Esophagus squamous epithelium (tissue), 5 donors: ENCODE results near the gene ANP32A. TPM values are rescaled to one million over a fixed set of nuclear protein-coding genes. Genes with fewer than 3 reads are reported as not detected.
A peak's percentile ranks its signal among the peaks of the same experiment; 100 is the strongest.

Experiments
- DNase-seq: peaks from one replicate; lab custom pipeline; 2025; lab: John Stamatoyannopoulos, UW
- H3K27ac ChIP-seq, 4 donors: fragments of 200-600 bp; sonication (generic); one replicate each; pipeline ENCODE4 v1.5.1; 2016 to 2019; ENCODE audit warnings: mild to moderate bottlenecking in 1 of 4
- H3K27me3 ChIP-seq, 4 donors: fragments of 200-600 bp; sonication (generic); 1 replicate in 3 of 4; 2 replicates in 1 of 4; pipeline versions ENCODE4 v1.5.1 to v1.6.0; 2017 to 2021; ENCODE audit warnings: antibody characterized with exemption in 1 of 4
- H3K36me3 ChIP-seq, 3 donors: fragments of 200-600 bp; sonication (generic); one replicate each; pipeline ENCODE4 v1.5.1; 2016 to 2019
- H3K4me1 ChIP-seq, 3 donors: fragments of 200-600 bp; sonication (generic); one replicate each; pipeline ENCODE4 v1.5.1; 2017 to 2019
- H3K4me3 ChIP-seq, 4 donors: fragments of 200-600 bp; sonication (generic); 1 replicate in 3 of 4; 2 replicates in 1 of 4; pipeline ENCODE4 v1.5.1; 2016 to 2019; ENCODE audit warnings: mild to moderate bottlenecking in 2 of 4, moderate library complexity in 1 of 4
- H3K9me3 ChIP-seq, 3 donors: fragments of 200-600 bp; sonication (generic); one replicate each; pipeline ENCODE4 v1.5.1; 2016 to 2019
- POLR2A ChIP-seq, 4 donors: fragments of 450-650 bp; IDR thresholded peaks; one replicate each; pipeline ENCODE4 v1.6.1; 2017; ENCODE audit warnings: antibody characterized with exemption in 4 of 4, mild to moderate bottlenecking in 4 of 4, moderate library complexity in 3 of 4
- WGBS, 2 donors: methylation state at CpG; one replicate each; pipeline ENCODE4 v1.1.5; 2018; 5-methylcytosine and 5-hydroxymethylcytosine counted together
- intact Hi-C: fragments of 100-400 bp; cut with DNase I; formaldehyde crosslinking; loops from one replicate; pipeline ENCODE4 v1.15.0; 2022
- total RNA-seq, 4 donors: library from RNA; depleted of rRNA; stranded (reverse); fragments of >200 nt; gene quantifications; one replicate each; pipeline ENCODE4 v1.1.0, GENCODE V29; 2016
- TF ChIP-seq, protein P1 (sequence below), 6 experiments: fragments of 450-650 bp in 4 of 6; fragments of 200-600 bp in 2 of 6; sonication (generic) in 2 of 6; IDR thresholded peaks; one replicate each; pipeline ENCODE4 v1.5.1; 2016 to 2019; ENCODE audit warnings: antibody characterized with exemption in 6 of 6, mild to moderate bottlenecking in 4 of 6, moderate library complexity in 4 of 6
- donor health status: DM: yes; HTN: yes; CAD: no.

The ANP32A gene
- total RNA-seq, 4 donors from 2014 or later, result 40.1 to 71.5 (median 43.8) TPM

DNA sequence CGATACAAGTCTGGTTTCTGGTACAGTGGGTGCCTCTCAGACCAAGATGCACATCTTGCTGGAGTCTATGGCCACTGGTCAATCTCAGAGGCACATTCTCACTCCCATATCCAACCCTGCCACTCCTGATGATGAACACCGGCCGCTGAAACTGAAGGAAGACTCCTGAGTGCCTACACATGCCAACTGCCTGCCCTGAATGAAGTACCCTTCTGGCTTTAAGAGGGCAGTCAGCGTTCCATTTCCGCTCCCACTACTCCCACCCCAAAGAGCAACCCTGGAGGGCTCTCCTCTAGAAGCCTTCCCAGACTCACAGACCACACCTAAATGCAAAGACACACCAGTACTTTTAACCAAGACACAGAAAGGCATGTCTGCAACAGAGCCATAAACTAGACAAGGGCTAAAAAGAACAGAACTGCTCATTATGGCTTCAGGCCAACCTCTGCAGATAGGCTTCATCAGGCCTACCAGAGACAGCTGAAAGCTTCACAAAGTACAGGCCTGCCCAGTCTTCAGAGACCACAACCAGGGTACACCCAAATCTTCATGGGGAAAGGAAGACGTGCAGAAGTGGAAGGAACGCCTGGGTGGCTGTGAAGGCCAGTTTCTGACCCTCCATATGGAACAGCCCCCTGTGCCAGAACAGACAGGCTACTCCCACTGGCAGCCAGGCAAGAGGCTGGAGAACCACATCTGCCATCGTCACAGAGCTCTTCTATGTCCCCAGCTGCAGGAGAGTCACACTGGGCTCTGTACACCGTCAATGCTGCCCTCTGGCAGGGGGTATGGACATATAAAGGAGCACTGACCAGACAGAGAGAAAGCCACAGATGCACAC lies 14.3 kb downstream of the ANP32A start:
- peaks cover 0 to 9% (median 0%) of the 10 kb centered on the region in 3 donors for H3K36me3 ChIP-seq
- no peak for DNase-seq
- TF ChIP-seq POLR2A (IDR thresholded peaks at IDR 0.05), result no peak
- TF ChIP-seq, protein P1, sequence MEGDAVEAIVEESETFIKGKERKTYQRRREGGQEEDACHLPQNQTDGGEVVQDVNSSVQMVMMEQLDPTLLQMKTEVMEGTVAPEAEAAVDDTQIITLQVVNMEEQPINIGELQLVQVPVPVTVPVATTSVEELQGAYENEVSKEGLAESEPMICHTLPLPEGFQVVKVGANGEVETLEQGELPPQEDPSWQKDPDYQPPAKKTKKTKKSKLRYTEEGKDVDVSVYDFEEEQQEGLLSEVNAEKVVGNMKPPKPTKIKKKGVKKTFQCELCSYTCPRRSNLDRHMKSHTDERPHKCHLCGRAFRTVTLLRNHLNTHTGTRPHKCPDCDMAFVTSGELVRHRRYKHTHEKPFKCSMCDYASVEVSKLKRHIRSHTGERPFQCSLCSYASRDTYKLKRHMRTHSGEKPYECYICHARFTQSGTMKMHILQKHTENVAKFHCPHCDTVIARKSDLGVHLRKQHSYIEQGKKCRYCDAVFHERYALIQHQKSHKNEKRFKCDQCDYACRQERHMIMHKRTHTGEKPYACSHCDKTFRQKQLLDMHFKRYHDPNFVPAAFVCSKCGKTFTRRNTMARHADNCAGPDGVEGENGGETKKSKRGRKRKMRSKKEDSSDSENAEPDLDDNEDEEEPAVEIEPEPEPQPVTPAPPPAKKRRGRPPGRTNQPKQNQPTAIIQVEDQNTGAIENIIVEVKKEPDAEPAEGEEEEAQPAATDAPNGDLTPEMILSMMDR (IDR thresholded peaks at IDR 0.05), result no peak
- no peak overlapping the region for H3K4me3 ChIP-seq
- intact Hi-C loops, result no loop called here
- no peaks in the 10 kb centered on the region for H3K9me3 ChIP-seq
- WGBS, 2 donors, result 82 to 97% methylated on average over 4 to 7 of the region's 9 CpGs
- H3K27me3 ChIP-seq, result no peaks in the 10 kb centered on the region
- H3K4me1 ChIP-seq, result peaks cover 12 to 69% (median 30%) of the 10 kb centered on the region in 3 donors
- no peak overlapping the region for H3K27ac ChIP-seq

DNA sequence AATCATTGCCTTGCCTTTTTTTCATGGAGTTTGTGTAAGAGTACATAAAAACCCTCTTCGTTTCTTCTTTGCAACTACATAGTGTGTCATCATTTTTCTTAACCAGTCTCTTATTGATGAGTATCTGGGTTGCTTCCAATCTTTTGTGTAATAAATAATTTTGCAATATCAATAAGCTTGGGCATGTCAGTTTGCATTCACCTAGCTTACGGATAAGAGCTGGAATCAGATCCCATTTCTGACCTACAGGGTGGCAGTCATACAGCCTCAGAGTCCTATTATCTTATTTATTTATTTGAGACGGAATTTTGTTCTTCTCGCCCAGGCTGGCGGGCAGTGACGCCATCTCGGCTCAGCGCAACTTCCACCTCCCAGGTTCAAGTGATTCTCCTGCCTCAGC lies 18.3 kb downstream of the ANP32A start:
- intact Hi-C loops, result no loop called here
- WGBS, 2 donors, result 56 to 65% methylated on average over 7 to 8 of the region's 8 CpGs
- H3K9me3 ChIP-seq, result no peaks in the 10 kb centered on the region
- H3K4me1 ChIP-seq, result peaks cover 7 to 73% (median 30%) of the 10 kb centered on the region in 3 donors
- DNase-seq, result no peak
- no peak for TF ChIP-seq POLR2A (IDR thresholded peaks at IDR 0.05)
- TF ChIP-seq, protein P1 (IDR thresholded peaks at IDR 0.05), result no peak
- no peak overlapping the region for H3K27ac ChIP-seq
- H3K36me3 ChIP-seq, result no peaks in the 10 kb centered on the region
- no peak overlapping the region for H3K4me3 ChIP-seq
- H3K27me3 ChIP-seq, result no peaks in the 10 kb centered on the region

DNA sequence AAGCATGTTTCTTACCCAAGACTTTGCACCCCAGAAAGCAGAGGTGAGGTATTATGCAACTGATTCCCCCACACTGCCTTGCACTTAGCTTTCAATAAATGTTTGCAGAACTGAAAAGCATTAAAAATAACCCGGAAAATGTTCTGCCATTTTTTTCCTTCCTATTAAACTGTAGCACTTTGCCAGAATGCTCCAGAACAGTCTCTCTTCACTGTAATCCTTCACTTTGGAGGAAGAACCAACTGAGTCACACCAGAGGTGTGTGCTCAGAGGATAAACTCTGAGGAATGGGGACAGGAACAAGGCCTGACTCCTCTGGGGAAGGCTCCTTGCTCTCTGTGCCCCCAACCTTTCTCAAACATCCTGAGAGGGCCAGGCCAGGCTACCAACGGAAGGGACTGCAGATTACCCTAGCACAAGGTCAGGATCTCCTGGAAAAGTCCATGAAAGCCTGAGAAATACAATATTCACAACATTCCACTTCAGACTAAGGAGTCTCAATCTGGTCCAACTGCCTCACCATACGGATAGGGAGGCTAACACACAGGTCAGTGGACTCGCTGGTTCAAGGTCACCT lies 19.0 kb downstream of the ANP32A start:
- Histone ChIP-seq H3K36me3 (no peaks in the 10 kb centered on the region), H3K27me3 (no peaks in the 10 kb centered on the region), H3K4me1 (peaks cover under 1 to 73% (median 27%) of the 10 kb centered on the region in 3 donors), H3K9me3 (no peaks in the 10 kb centered on the region), H3K27ac (peak overlapping the region in 1 of 4 donors; percentile 32), H3K4me3 (no peak overlapping the region)
- DNase-seq, result no peak
- no peak for TF ChIP-seq POLR2A (IDR thresholded peaks at IDR 0.05)
- TF ChIP-seq, protein P1 (IDR thresholded peaks at IDR 0.05), result no peak
- WGBS, 2 donors, result 67 to 69% methylated on average over 4 of the region's 4 CpGs
- intact Hi-C loops, result no loop called here

DNA sequence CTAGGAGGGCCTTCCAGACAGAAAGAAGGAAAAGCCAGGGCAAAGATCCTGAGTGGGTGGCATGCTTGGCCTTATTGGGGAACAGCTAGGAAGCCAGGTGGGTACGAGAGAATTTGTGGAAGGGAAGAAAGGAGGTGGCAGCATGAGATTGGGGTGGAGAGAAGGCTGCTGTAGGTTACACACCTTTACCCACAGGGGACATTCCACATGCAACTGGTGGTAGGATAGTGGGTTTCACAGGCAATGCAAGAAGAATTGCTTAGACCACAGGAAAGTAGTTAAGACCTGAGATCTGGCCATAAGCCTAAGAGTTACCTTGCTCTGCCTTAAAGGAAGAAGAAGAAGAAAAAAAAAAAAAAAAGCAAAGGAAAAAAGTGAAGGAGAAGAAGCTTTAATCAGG lies 19.8 kb downstream of the ANP32A start:
- no peak for DNase-seq
- 88 to 90% methylated on average over 1 of the region's 1 CpG for WGBS, 2 donors
- H3K27ac ChIP-seq, result no peak overlapping the region
- TF ChIP-seq, protein P1 (IDR thresholded peaks at IDR 0.05), result no peak
- no peak for TF ChIP-seq POLR2A (IDR thresholded peaks at IDR 0.05)
- H3K27me3 ChIP-seq, result no peaks in the 10 kb centered on the region
- intact Hi-C loops, result no loop called here
- H3K4me1 ChIP-seq, result peaks cover 4 to 74% (median 31%) of the 10 kb centered on the region in 3 donors
- H3K36me3 ChIP-seq, result no peaks in the 10 kb centered on the region
- no peaks in the 10 kb centered on the region for H3K9me3 ChIP-seq
- H3K4me3 ChIP-seq, result no peak overlapping the region
